GM23338 (cell line): ENCODE measurements around the gene NSF.

Experiments used
- CREB1 ChIP-seq: fragments of 250-450 bp; sonication (Bioruptor Pico); IDR thresholded peaks from 2 replicates; pipeline ENCODE4 v1.5.0; 2020; ENCODE audit warnings: low read depth, mild to moderate bottlenecking, moderate library complexity
- CTCF ChIP-seq, 2 experiments: fragments of 200-600 bp in 1 of 2; sonication (generic) in 1 of 2; conservative IDR thresholded peaks; 2 replicates each; pipeline versions ENCODE4 v1.5.1 to v1.6.1; 2016 to 2017; ENCODE audit warnings: antibody characterized with exemption in 2 of 2, low read depth in 2 of 2, mild to moderate bottlenecking in 2 of 2, moderate library complexity in 1 of 2
- EZH2 ChIP-seq: fragments of 200-600 bp; sonication (generic); IDR thresholded peaks from one replicate; pipeline ENCODE4 v1.8.0; 2017; ENCODE audit warnings: antibody characterized with exemption, mild to moderate bottlenecking, low read depth; ENCODE audit not compliant: unreplicated experiment
- EZH2phosphoT487 ChIP-seq: fragments of 200-600 bp; sonication (generic); IDR thresholded peaks from one replicate; pipeline ENCODE4 v1.8.1; 2018; ENCODE audit warnings: antibody characterized with exemption; ENCODE audit not compliant: unreplicated experiment
- JUNB ChIP-seq: IDR thresholded peaks from one replicate; pipeline ENCODE4 v1.6.1; 2016; ENCODE audit warnings: antibody characterized with exemption; ENCODE audit not compliant: unreplicated experiment
- POLR2AphosphoS5 ChIP-seq: IDR thresholded peaks from 2 replicates; pipeline ENCODE4 v1.6.1; 2016; ENCODE audit warnings: antibody characterized with exemption, low read depth
- REST ChIP-seq: IDR thresholded peaks from one replicate; pipeline ENCODE4 v1.6.1; 2018; ENCODE audit warnings: antibody characterized with exemption; ENCODE audit not compliant: unreplicated experiment
- STAT1 ChIP-seq: IDR thresholded peaks from one replicate; pipeline ENCODE4 v1.6.1; 2016; ENCODE audit warnings: antibody characterized with exemption; ENCODE audit not compliant: unreplicated experiment

GRCh38 chr17:46765453-46765852, 175.0 kb downstream of the NSF start:
- TF ChIP-seq JUNB: no peak
- no peak for TF ChIP-seq CTCF (conservative IDR thresholded peaks at IDR 0.05; ENCODE audit: low read depth in 2 of 2)
- TF ChIP-seq STAT1: no peak
- TF ChIP-seq POLR2AphosphoS5: no peak
- TF ChIP-seq REST: no peak
- TF ChIP-seq EZH2: no peak
- no peak for TF ChIP-seq CREB1 (CRISPR knock-in tag)
- no peak for TF ChIP-seq EZH2phosphoT487
